ENCODE data around the gene SHISA5. TPM values are rescaled to one million over a fixed set of nuclear protein-coding genes. Genes with fewer than 3 reads are reported as not detected.

The SHISA5 gene
- total RNA-seq, 1 experiment from 2014 or later: 137 TPM

DNA sequence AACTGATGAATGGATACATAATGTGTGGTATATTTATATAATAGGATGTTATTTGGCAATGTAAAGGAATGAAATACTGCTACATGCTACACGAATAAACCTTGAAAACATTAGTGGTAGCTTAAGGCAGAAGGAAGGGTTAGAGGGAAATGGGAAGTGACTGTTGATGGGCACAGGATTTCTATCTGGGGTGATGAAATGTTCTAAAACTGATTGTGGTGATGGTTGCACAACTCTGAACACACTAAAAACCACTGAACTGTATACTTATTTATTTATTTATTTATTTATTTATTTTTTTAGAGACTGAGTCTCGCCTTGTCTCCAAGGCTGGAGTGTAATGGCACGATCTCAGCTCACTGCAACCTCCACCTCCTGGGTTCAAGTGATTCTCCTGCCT is 24.8 kb upstream of the SHISA5 start (continued):
- TF ChIP-seq RORB (CRISPR knock-in tag; IDR thresholded peaks at IDR 0.05) (no peak), HMGA2 (CRISPR knock-in tag; IDR thresholded peaks at IDR 0.05) (no peak), ESRRA (CRISPR knock-in tag; IDR thresholded peaks at IDR 0.05; ENCODE audit: borderline replicate concordance) (no peak)
- TF ChIP-seq, protein P1, sequence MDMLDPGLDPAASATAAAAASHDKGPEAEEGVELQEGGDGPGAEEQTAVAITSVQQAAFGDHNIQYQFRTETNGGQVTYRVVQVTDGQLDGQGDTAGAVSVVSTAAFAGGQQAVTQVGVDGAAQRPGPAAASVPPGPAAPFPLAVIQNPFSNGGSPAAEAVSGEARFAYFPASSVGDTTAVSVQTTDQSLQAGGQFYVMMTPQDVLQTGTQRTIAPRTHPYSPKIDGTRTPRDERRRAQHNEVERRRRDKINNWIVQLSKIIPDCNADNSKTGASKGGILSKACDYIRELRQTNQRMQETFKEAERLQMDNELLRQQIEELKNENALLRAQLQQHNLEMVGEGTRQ (CRISPR knock-in tag; IDR thresholded peaks at IDR 0.05): no peak
- TF ChIP-seq, protein P2, sequence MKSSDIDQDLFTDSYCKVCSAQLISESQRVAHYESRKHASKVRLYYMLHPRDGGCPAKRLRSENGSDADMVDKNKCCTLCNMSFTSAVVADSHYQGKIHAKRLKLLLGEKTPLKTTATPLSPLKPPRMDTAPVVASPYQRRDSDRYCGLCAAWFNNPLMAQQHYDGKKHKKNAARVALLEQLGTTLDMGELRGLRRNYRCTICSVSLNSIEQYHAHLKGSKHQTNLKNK (CRISPR knock-in tag; IDR thresholded peaks at IDR 0.05): no peak

DNA sequence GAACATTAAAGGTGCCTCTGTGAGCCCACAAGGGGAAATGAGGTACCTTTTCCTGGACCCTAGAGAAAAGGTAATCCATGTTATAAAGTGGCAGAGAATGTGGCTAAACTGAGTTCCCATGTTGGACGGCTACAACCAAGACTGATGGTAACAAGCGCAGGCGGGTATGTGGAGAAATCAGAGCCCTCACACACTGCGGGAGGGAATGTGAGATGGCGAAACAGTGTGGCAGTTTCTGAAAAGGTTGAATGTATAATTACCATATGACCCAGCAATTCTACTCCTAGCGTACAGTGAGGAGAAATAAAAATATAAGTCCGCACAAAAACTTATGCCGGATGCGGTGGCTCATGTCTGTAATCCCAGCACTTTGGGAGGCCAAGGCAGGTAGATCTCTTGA is 24.1 kb upstream of the SHISA5 start:
- ChIA-PET POLR2A (no interaction called here), CTCF (interaction anchor here (1.0 kb wide), 1 partner anchor 92 kb away, joined by 4 read pairs; no protein-coding TSS in a partner anchor)
- Mint-ChIP-seq H3K9me3 (peaks cover 4% of the 10 kb centered on the region; the same call in 1 of the 2 replicates), H3K36me3 (peaks cover 61% of the 10 kb centered on the region), H3K4me1 (no peaks in the 10 kb centered on the region), H3K4me3 (no peak overlapping the region), H3K27ac (no peak overlapping the region), H3K27me3 (ENCODE audit: low read depth) (no peaks in the 10 kb centered on the region)
- DNase-seq (ENCODE audit: low spot score) (no peak), ATAC-seq (no peak)
- TF ChIP-seq ATF1 (CRISPR knock-in tag; IDR thresholded peaks at IDR 0.05): no peak
- TF ChIP-seq RORB (CRISPR knock-in tag; IDR thresholded peaks at IDR 0.05): no peak
- TF ChIP-seq ZNF232 (CRISPR knock-in tag; IDR thresholded peaks at IDR 0.05): no peak
- no peak for TF ChIP-seq ETV6 (CRISPR knock-in tag; IDR thresholded peaks at IDR 0.05)
- no peak for TF ChIP-seq SMAD4 (CRISPR knock-in tag; IDR thresholded peaks at IDR 0.05)
- no peak for TF ChIP-seq TCF7 (CRISPR knock-in tag; IDR thresholded peaks at IDR 0.05; ENCODE audit: low read depth)

DNA sequence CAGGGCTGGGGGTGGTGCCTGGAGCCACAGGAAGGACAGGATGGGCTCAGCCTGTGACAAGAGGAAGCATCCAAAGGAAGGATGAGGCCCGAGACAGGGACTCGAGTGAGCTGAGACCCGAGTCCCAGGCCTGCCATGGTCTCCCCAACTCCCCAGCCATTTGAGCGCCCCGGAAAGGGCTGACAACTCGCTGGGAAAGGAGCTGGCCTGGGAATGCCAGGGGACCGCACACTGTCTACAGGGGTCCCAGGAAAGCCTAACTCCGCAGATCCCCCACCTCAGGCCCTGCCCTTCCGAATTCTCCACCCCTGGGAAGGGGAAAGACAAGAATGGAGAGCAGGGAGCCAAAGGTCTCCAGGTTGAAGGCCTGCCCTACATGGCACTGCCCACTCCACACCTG is 21.0 kb upstream of the SHISA5 start:
- H3K4me3 Mint-ChIP-seq: no peak overlapping the region
- peak overlapping the region; percentile 47 for H3K27ac Mint-ChIP-seq
- H3K9me3 Mint-ChIP-seq: peaks cover 4% of the 10 kb centered on the region; the same call in 1 of the 2 replicates
- H3K27me3 Mint-ChIP-seq (ENCODE audit: low read depth): no peaks in the 10 kb centered on the region
- POLR2A ChIA-PET: interaction anchor here (0.5 kb wide), 1 partner anchor 1143 kb away, joined by 3 read pairs; no protein-coding TSS in a partner anchor
- DNase-seq (ENCODE audit: low spot score): no peak
- CTCF ChIA-PET: interaction anchor here (1.6 to 2.8 kb wide), 3 partner anchors 18 to 89 kb away, joined by 4 to 9 read pairs (median 6); no protein-coding TSS in a partner anchor
- TF ChIP-seq SMAD4 (CRISPR knock-in tag; IDR thresholded peaks at IDR 0.05): no peak
- no peak for TF ChIP-seq GABPB1 (CRISPR knock-in tag; IDR thresholded peaks at IDR 0.05)
- TF ChIP-seq SP1 (CRISPR knock-in tag; conservative IDR thresholded peaks at IDR 0.05): no peak
- TF ChIP-seq OVOL2 (CRISPR knock-in tag; IDR thresholded peaks at IDR 0.05; ENCODE audit: borderline replicate concordance): no peak
- no peak for TF ChIP-seq SOX15 (CRISPR knock-in tag; IDR thresholded peaks at IDR 0.05)
- TF ChIP-seq IRF2 (CRISPR knock-in tag; IDR thresholded peaks at IDR 0.05; ENCODE audit: borderline replicate concordance, low read depth): no peak
- TF ChIP-seq JUN (CRISPR knock-in tag; IDR thresholded peaks at IDR 0.05): no peak
- TF ChIP-seq FOXP1 (CRISPR knock-in tag; IDR thresholded peaks at IDR 0.05; ENCODE audit: borderline replicate concordance): no peak
- TF ChIP-seq, protein P3, sequence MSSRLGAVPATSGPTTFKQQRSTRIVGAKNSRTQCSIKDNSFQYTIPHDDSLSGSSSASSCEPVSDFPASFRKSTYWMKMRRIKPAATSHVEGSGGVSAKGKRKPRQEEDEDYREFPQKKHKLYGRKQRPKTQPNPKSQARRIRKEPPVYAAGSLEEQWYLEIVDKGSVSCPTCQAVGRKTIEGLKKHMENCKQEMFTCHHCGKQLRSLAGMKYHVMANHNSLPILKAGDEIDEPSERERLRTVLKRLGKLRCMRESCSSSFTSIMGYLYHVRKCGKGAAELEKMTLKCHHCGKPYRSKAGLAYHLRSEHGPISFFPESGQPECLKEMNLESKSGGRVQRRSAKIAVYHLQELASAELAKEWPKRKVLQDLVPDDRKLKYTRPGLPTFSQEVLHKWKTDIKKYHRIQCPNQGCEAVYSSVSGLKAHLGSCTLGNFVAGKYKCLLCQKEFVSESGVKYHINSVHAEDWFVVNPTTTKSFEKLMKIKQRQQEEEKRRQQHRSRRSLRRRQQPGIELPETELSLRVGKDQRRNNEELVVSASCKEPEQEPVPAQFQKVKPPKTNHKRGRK (CRISPR knock-in tag; IDR thresholded peaks at IDR 0.05; ENCODE audit: borderline replicate concordance): no peak
- TF ChIP-seq, protein P4, sequence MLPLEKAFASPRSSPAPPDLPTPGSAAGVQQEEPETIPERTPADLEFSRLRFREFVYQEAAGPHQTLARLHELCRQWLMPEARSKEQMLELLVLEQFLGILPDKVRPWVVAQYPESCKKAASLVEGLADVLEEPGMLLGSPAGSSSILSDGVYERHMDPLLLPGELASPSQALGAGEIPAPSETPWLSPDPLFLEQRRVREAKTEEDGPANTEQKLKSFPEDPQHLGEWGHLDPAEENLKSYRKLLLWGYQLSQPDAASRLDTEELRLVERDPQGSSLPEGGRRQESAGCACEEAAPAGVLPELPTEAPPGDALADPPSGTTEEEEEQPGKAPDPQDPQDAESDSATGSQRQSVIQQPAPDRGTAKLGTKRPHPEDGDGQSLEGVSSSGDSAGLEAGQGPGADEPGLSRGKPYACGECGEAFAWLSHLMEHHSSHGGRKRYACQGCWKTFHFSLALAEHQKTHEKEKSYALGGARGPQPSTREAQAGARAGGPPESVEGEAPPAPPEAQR (CRISPR knock-in tag; IDR thresholded peaks at IDR 0.05): no peak
- TF ChIP-seq ZNF263 (CRISPR knock-in tag; IDR thresholded peaks at IDR 0.05; ENCODE audit: low read depth): no peak
- no peak for TF ChIP-seq MYBL2 (CRISPR knock-in tag; IDR thresholded peaks at IDR 0.05)
- H3K36me3 Mint-ChIP-seq: peaks cover 54% of the 10 kb centered on the region
- no peaks in the 10 kb centered on the region for H3K4me1 Mint-ChIP-seq
- no peak for ATAC-seq
